ENCODE measurements around the gene BABAM1. TPM values are rescaled to one million over a fixed set of nuclear protein-coding genes. Genes with fewer than 3 reads are reported as not detected.
A peak's percentile ranks its signal among the peaks of the same experiment; 100 is the strongest.
"Not testable (repeated sequence)": the region's sequence is repeated elsewhere in the genome, so short reads cannot be mapped to it uniquely, and the experiment has no call there.

BABAM1 gene
- total RNA-seq, 4 donors from 2014 or later, result 72.2 to 92.3 (median 82.5) TPM

- DNase-seq (ENCODE audit: extremely low spot score), result no peak
- no peaks in the 10 kb centered on the region for H3K27me3 ChIP-seq
- 82% methylated on average over 15 of the region's 23 CpGs for WGBS
- H3K4me1 ChIP-seq, result peaks cover 12 to 15% (median 14%) of the 10 kb centered on the region in 4 donors
- peak overlapping the region; percentile 42 to 63 (median 54) for H3K27ac ChIP-seq (replicated peaks in 1 of 4)
- intact Hi-C loops (cut with DNase I), result no loop called here
- peaks cover 0 to 14% (median 7%) of the 10 kb centered on the region in 4 donors for H3K36me3 ChIP-seq
- no peak for TF ChIP-seq POLR2AphosphoS5 (IDR thresholded peaks at IDR 0.05)
- peak overlapping the region; percentile 23 to 55 (median 43) for H3K4me3 ChIP-seq
- peaks cover 0 to 10% (median 2%) of the 10 kb centered on the region in 4 donors for H3K9me3 ChIP-seq
Observed at GRCh38 chr19:17263712-17264640, 3.3 kb upstream of the BABAM1 start.

GRCh38 chr19:17264641-17264979 lies 2.6 kb upstream of the BABAM1 start, which contains the start of gene USHBP1:
USHBP1 (minus strand) TSS chr19:17264745; CDS start chr19:17264299, 446 bp downstream.
- no peaks in the 10 kb centered on the region for H3K27me3 ChIP-seq
- TF ChIP-seq CTCF (IDR thresholded peaks at IDR 0.05), result no peak
- no peak for TF ChIP-seq EP300 (IDR thresholded peaks at IDR 0.05)
- peak; percentile 69 to 76 for TF ChIP-seq POLR2AphosphoS5 (IDR thresholded peaks at IDR 0.05)
- peaks cover 12 to 17% (median 14%) of the 10 kb centered on the region in 4 donors for H3K4me1 ChIP-seq
- H3K4me3 ChIP-seq, result peak within 1 kb of the TSS; percentile 23 to 55 (median 43)
- peaks cover 4 to 14% (median 11%) of the 10 kb centered on the region in 4 donors for H3K36me3 ChIP-seq
- H3K27ac ChIP-seq (replicated peaks in 1 of 4), result peak within 1 kb of the TSS; percentile 42 to 66 (median 54)
- H3K9me3 ChIP-seq, result peaks cover 0 to 3% (median under 1%) of the 10 kb centered on the region in 4 donors
- WGBS, result 40% methylated on average over 5 of the region's 5 CpGs
- DNase-seq (ENCODE audit: extremely low spot score), result no peak
- intact Hi-C loops (cut with DNase I), result no loop called here

GRCh38 chr19:17266026-17266425 lies 1.2 kb upstream of the BABAM1 start:
- peak overlapping the region in 2 of 4 donors; percentile 79 to 84 for H3K27ac ChIP-seq (replicated peaks in 1 of 4)
- no peak overlapping the region for H3K4me3 ChIP-seq
- no peaks in the 10 kb centered on the region for H3K9me3 ChIP-seq
- TF ChIP-seq POLR2A (IDR thresholded peaks at IDR 0.05; ENCODE audit: low read depth), result no peak
- TF ChIP-seq CTCF (IDR thresholded peaks at IDR 0.05), result no peak
- no peak for TF ChIP-seq EP300 (IDR thresholded peaks at IDR 0.05)
- no peak for TF ChIP-seq POLR2AphosphoS5 (IDR thresholded peaks at IDR 0.05)
- WGBS, result 92% methylated on average over 7 of the region's 7 CpGs
- no peaks in the 10 kb centered on the region for H3K27me3 ChIP-seq
- peaks cover 12 to 17% (median 14%) of the 10 kb centered on the region in 4 donors for H3K4me1 ChIP-seq
- H3K36me3 ChIP-seq, result peaks cover 17 to 26% (median 23%) of the 10 kb centered on the region in 4 donors
- intact Hi-C loops (cut with DNase I), result no loop called here
- DNase-seq (ENCODE audit: extremely low spot score), result no peak

GRCh38 chr19:17266589-17266974 lies 661 bp upstream of the BABAM1 start:
- H3K36me3 ChIP-seq, result peaks cover 20 to 31% (median 29%) of the 10 kb centered on the region in 4 donors
- peak overlapping the region; percentile 71 to 84 (median 82) for H3K27ac ChIP-seq (replicated peaks in 1 of 4)
- H3K4me3 ChIP-seq, result peak overlapping the region in 2 of 4 donors; percentile 73 to 95
- no peak for DNase-seq (ENCODE audit: extremely low spot score)
- 68% methylated on average over 12 of the region's 12 CpGs for WGBS
- TF ChIP-seq CTCF (IDR thresholded peaks at IDR 0.05) (no peak), EP300 (IDR thresholded peaks at IDR 0.05) (no peak), POLR2AphosphoS5 (IDR thresholded peaks at IDR 0.05) (no peak), POLR2A (IDR thresholded peaks at IDR 0.05; ENCODE audit: low read depth) (no peak)
- intact Hi-C loops (cut with DNase I), result no loop called here
- H3K9me3 ChIP-seq, result no peaks in the 10 kb centered on the region
- H3K4me1 ChIP-seq, result peaks cover 12 to 17% (median 14%) of the 10 kb centered on the region in 4 donors
- H3K27me3 ChIP-seq, result no peaks in the 10 kb centered on the region

- H3K36me3 ChIP-seq, result peaks cover 40 to 53% (median 49%) of the 10 kb centered on the region in 4 donors
- intact Hi-C loops (cut with DNase I), result no loop called here
Observed at GRCh38 chr19:17268754-17269153, 1.5 kb downstream of the BABAM1 start.

GRCh38 chr19:17274892-17275291 lies 7.6 kb downstream of the BABAM1 start:
- intact Hi-C loops (cut with DNase I), result not testable (repeated sequence)
- peaks cover 59 to 100% (median 92%) of the 10 kb centered on the region in 4 donors for H3K36me3 ChIP-seq

More at GRCh38 chr19:17268754-17269153, 1.5 kb downstream of the BABAM1 start:
- Histone ChIP-seq H3K4me1 (peaks cover 12 to 17% (median 14%) of the 10 kb centered on the region in 4 donors), H3K9me3 (no peaks in the 10 kb centered on the region), H3K27me3 (no peaks in the 10 kb centered on the region), H3K27ac (replicated peaks in 1 of 4) (no peak overlapping the region), H3K4me3 (no peak overlapping the region)
- 93% methylated on average over 13 of the region's 13 CpGs for WGBS
- no peak for DNase-seq (ENCODE audit: extremely low spot score)
- no peak for TF ChIP-seq POLR2A (IDR thresholded peaks at IDR 0.05; ENCODE audit: low read depth)
- no peak for TF ChIP-seq EP300 (IDR thresholded peaks at IDR 0.05)
- no peak for TF ChIP-seq POLR2AphosphoS5 (IDR thresholded peaks at IDR 0.05)
- no peak for TF ChIP-seq CTCF (IDR thresholded peaks at IDR 0.05)

More at GRCh38 chr19:17274892-17275291, 7.6 kb downstream of the BABAM1 start:
- 98% methylated on average over 3 of the region's 3 CpGs for WGBS
- not testable (repeated sequence) for H3K27me3 ChIP-seq; H3K27ac ChIP-seq (replicated peaks in 1 of 4); H3K4me3 ChIP-seq; H3K9me3 ChIP-seq; DNase-seq (ENCODE audit: extremely low spot score); H3K4me1 ChIP-seq
